A549 treated with RU486 at 1 μM for 4 hours (cell line): ENCODE data around the gene RBP4. TPM values are rescaled to one million over a fixed set of nuclear protein-coding genes. Genes with fewer than 3 reads are reported as not detected.

Source experiments
- total RNA-seq: library from RNA; stranded (reverse); fragments of 200-300 nt; extraction: Qiagen RNA extraction; gene quantifications from 5 replicates; pipeline ENCODE4 v1.2.3, GENCODE V29; 2022; ENCODE audit warnings: low read depth

The RBP4 gene
- total RNA-seq = 5.1 to 10.4 TPM (median 9.4 TPM) in 5 replicates

GRCh38 chr10:93601146-93601773, at the start of gene RBP4:
Gene RBP4 (minus strand): TSS chr10:93601235. CDS start chr10:93601028, 207 bp downstream.

DNA sequence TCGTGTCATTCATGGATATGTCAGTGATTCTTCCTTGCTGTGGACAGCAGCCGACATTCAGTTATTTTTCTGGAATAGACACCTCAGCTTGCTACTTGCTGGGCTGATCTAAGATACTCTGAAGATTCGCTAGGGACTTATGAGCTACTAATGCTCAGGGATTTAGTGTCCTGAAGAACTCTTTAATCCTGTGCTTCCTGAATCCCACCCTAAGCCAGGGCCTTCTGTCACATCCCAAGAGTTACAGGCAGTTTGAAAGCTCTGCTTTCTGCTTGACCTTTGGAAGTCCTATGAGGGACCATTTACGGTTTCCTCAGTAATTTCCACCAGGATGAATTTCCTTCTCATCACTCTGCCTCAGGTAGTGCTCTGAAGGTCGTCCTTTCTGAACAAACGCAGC, 11.3 kb upstream of the RBP4 start, which contains the start of gene PDE6C:
Gene PDE6C (plus strand): TSS at position 227 of the 400 bp plus-strand sequence. CDS start 189 bp downstream, outside the sequence.

GRCh38 chr10:93566435-93567276, 34.4 kb downstream of the RBP4 start, which contains the start of gene FFAR4:
Gene FFAR4 (plus strand): TSS chr10:93566665. CDS start chr10:93566721, 56 bp downstream.

Other genes starting within 250 kb of the RBP4 start
- 180 to 248 TPM (median 210 TPM) in 5 replicates for gene MYOF, start 118.9 kb downstream of the RBP4 start, total RNA-seq
- gene CEP55, start 104.6 kb downstream of the RBP4 start, total RNA-seq = 47.3 to 72.8 TPM (median 66.7 TPM) in 5 replicates
- gene FFAR4, start 34.6 kb downstream of the RBP4 start, total RNA-seq = 0.14 to 0.44 TPM (median 0.25 TPM) in 5 replicates
- not detected in 5 replicates for gene PDE6C, start 11.3 kb upstream of the RBP4 start, total RNA-seq
- 2.9 to 6.2 TPM (median 5.7 TPM) in 5 replicates for gene FRA10AC1, start 101.4 kb upstream of the RBP4 start, total RNA-seq
- not detected in 5 replicates for gene LGI1, start 156.7 kb upstream of the RBP4 start, total RNA-seq